ENCODE results near the gene IL31RA.

Gene IL31RA

DNA sequence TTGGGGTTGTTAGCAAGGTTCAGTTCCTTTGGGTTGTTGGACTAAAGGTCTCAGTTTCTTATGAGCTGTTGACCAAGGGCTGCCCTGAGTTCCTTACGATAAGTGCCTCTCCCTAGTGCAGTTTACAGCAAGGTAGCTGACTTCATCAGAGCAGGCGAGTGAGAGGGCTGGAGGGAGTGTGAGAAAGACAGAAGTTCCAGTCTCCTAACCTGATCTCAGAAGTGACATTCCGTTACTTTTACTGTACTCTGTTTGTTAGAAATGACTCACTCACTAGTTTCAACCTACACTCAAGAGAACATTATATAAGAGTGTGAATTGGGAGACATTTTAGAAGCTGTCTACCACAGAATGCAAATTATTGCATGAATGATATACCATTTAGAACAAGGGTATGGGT, 21.2 kb upstream of the IL31RA start:
- H2BK12ac ChIP-seq (ENCODE audit: low read length) = no peak overlapping the region
- no peak overlapping the region for H3K4ac ChIP-seq (ENCODE audit: low read depth, low read length)
- H3K4me2 ChIP-seq (ENCODE audit: low read length) = no peak overlapping the region
- no peaks in the 10 kb centered on the region for H3K79me2 ChIP-seq (ENCODE audit: control insufficient read depth, insufficient read depth, low read length, poor library complexity)
- H3K79me1 ChIP-seq (ENCODE audit: low read length) = no peaks in the 10 kb centered on the region
- H3K27me3 ChIP-seq (ENCODE audit: insufficient read depth, low read length) = no peaks in the 10 kb centered on the region
- no peak overlapping the region for H2BK5ac ChIP-seq (ENCODE audit: low read depth, low read length, poor library complexity)
- H2AK5ac ChIP-seq (ENCODE audit: low read length) = no peak overlapping the region
- peaks cover 2% of the 10 kb centered on the region for H3K9me3 ChIP-seq (ENCODE audit: insufficient read depth, low read depth, low read length)
- H2BK120ac ChIP-seq (ENCODE audit: insufficient read depth, low read length, poor library complexity) = no peak overlapping the region
- H3K18ac ChIP-seq (ENCODE audit: low read length) = no peak overlapping the region
- H3K4me1 ChIP-seq (ENCODE audit: control insufficient read depth in 1 of 2, insufficient read depth in 2 of 2, low read length in 2 of 2) = no peaks in the 10 kb centered on the region
- no peak overlapping the region for H4K91ac ChIP-seq (ENCODE audit: low read depth, low read length)
- no peak overlapping the region for H3K4me3 ChIP-seq (ENCODE audit: low read depth, low read length)
- no peak overlapping the region for H3K27ac ChIP-seq (ENCODE audit: low read depth, low read length)
- WGBS (ENCODE audit: extremely low coverage, insufficient coverage, insufficient read length) = no CpG with 5 or more reads among the region's 3 CpGs
- no peak overlapping the region for H3K14ac ChIP-seq (ENCODE audit: low read length)
- H2AFZ ChIP-seq (ENCODE audit: insufficient read depth, low read length, poor library complexity) = no peak overlapping the region
- no peak overlapping the region for H4K8ac ChIP-seq (ENCODE audit: low read depth, low read length)
- H3K36me3 ChIP-seq (ENCODE audit: control insufficient read depth in 1 of 2, insufficient read depth in 2 of 2, low read length in 2 of 2) = no peaks in the 10 kb centered on the region
- no peak overlapping the region for H3K23ac ChIP-seq (ENCODE audit: low read length)
- H3K9ac ChIP-seq (ENCODE audit: low read length) = no peak overlapping the region
- no peak for DNase-seq
- H4K12ac ChIP-seq (ENCODE audit: low read depth, low read length) = no peak overlapping the region

DNA sequence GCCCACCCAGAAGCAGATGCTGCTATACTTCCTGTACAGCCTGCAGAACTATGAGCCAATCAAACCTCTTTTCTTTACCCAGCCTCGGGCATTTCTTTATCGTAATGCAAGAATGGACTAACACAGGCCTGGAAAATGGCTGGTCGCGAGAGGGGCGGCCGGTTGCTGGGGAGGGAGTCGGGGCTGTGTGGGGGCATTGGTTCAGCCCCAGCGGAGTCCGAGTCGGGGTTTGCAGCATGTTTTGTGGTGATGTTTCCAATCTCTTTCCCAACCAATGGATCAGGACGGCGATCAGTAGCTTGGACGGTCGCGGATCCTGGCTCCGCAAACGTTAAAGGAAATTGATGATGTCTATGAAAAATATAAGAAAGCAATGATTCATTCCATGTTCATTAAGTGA, 18.7 kb upstream of the IL31RA start:
- Histone ChIP-seq H3K14ac (ENCODE audit: low read length) (no peak overlapping the region), H3K23ac (ENCODE audit: low read length) (no peak overlapping the region)
- no CpG with 5 or more reads among the region's 17 CpGs for WGBS (ENCODE audit: extremely low coverage, insufficient coverage, insufficient read length)

DNA sequence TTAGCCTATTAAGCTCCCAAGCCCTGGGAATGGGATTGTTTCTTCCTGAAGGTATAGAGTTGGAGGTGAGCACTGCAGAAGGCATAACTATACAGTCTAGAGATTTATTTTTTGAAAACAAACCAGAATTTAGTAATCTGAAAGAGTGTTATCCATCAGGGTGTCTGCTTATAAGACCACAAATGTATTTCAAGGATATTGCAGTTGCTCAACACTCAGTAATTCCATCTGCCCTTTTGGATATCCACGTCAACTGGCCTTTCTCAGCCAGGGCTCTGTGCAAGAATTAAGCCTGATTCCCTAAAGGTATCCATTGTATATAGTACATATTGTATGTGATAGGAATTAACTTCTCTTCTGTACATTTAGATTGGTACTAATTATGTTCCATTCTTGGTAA, 15.0 kb upstream of the IL31RA start:
- Histone ChIP-seq H3K9me3 (ENCODE audit: insufficient read depth, low read depth, low read length) (peaks cover 2% of the 10 kb centered on the region), H2BK120ac (ENCODE audit: insufficient read depth, low read length, poor library complexity) (no peak overlapping the region), H3K4me3 (ENCODE audit: low read depth, low read length) (no peak overlapping the region), H3K4me1 (ENCODE audit: control insufficient read depth in 1 of 2, insufficient read depth in 2 of 2, low read length in 2 of 2) (no peaks in the 10 kb centered on the region), H3K23ac (ENCODE audit: low read length) (no peak overlapping the region), H3K27me3 (ENCODE audit: insufficient read depth, low read length) (no peaks in the 10 kb centered on the region), H3K27ac (ENCODE audit: low read depth, low read length) (no peak overlapping the region), H4K8ac (ENCODE audit: low read depth, low read length) (no peak overlapping the region), H2BK5ac (ENCODE audit: low read depth, low read length, poor library complexity) (no peak overlapping the region), H3K36me3 (ENCODE audit: control insufficient read depth in 1 of 2, insufficient read depth in 2 of 2, low read length in 2 of 2) (no peaks in the 10 kb centered on the region), H4K12ac (ENCODE audit: low read depth, low read length) (no peak overlapping the region), H3K14ac (ENCODE audit: low read length) (no peak overlapping the region), H2AFZ (ENCODE audit: insufficient read depth, low read length, poor library complexity) (no peak overlapping the region), H3K4me2 (ENCODE audit: low read length) (no peak overlapping the region), H3K79me1 (ENCODE audit: low read length) (no peaks in the 10 kb centered on the region), H3K4ac (ENCODE audit: low read depth, low read length) (no peak overlapping the region), H2AK5ac (ENCODE audit: low read length) (no peak overlapping the region), H3K9ac (ENCODE audit: low read length) (no peak overlapping the region), H3K18ac (ENCODE audit: low read length) (no peak overlapping the region), H3K79me2 (ENCODE audit: control insufficient read depth, insufficient read depth, low read length, poor library complexity) (no peaks in the 10 kb centered on the region), H4K91ac (ENCODE audit: low read depth, low read length) (no peak overlapping the region), H2BK12ac (ENCODE audit: low read length) (no peak overlapping the region)
- DNase-seq = no peak
- WGBS (ENCODE audit: extremely low coverage, insufficient coverage, insufficient read length) = no CpG with 5 or more reads among the region's 1 CpG

More for the DNA sequence above, 18.7 kb upstream of the IL31RA start:
- Histone ChIP-seq H4K8ac (ENCODE audit: low read depth, low read length) (no peak overlapping the region), H3K27me3 (ENCODE audit: insufficient read depth, low read length) (no peaks in the 10 kb centered on the region), H3K4ac (ENCODE audit: low read depth, low read length) (no peak overlapping the region), H3K79me1 (ENCODE audit: low read length) (no peaks in the 10 kb centered on the region), H3K4me2 (ENCODE audit: low read length) (no peak overlapping the region), H4K91ac (ENCODE audit: low read depth, low read length) (no peak overlapping the region), H2AK5ac (ENCODE audit: low read length) (no peak overlapping the region), H3K27ac (ENCODE audit: low read depth, low read length) (no peak overlapping the region), H3K9ac (ENCODE audit: low read length) (no peak overlapping the region), H2BK5ac (ENCODE audit: low read depth, low read length, poor library complexity) (no peak overlapping the region), H2AFZ (ENCODE audit: insufficient read depth, low read length, poor library complexity) (no peak overlapping the region), H3K9me3 (ENCODE audit: insufficient read depth, low read depth, low read length) (peaks cover 2% of the 10 kb centered on the region), H3K4me1 (ENCODE audit: control insufficient read depth in 1 of 2, insufficient read depth in 2 of 2, low read length in 2 of 2) (no peaks in the 10 kb centered on the region), H3K79me2 (ENCODE audit: control insufficient read depth, insufficient read depth, low read length, poor library complexity) (no peaks in the 10 kb centered on the region), H4K12ac (ENCODE audit: low read depth, low read length) (no peak overlapping the region), H3K18ac (ENCODE audit: low read length) (no peak overlapping the region), H3K4me3 (ENCODE audit: low read depth, low read length) (no peak overlapping the region), H3K36me3 (ENCODE audit: control insufficient read depth in 1 of 2, insufficient read depth in 2 of 2, low read length in 2 of 2) (no peaks in the 10 kb centered on the region), H2BK12ac (ENCODE audit: low read length) (no peak overlapping the region), H2BK120ac (ENCODE audit: insufficient read depth, low read length, poor library complexity) (no peak overlapping the region)
- DNase-seq = no peak

DNA sequence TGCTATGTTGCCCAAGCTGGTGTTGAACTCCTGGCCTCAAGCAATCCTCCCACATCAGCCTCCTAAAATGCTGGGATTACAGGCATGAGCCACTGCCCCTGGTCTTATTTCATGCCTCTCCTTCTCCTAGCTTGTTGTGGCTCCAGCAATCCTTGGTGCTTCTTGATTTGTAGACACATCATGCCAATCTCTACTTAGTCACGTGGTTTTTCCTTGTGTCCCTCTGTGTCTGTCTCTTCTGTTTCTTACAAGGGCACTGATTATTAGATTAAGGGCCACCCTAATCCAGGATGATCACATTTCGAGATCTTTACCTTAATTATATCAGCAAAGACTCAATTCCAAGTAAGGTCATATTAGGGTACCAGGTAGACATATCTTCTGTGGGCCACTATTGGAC, 9.2 kb upstream of the IL31RA start:
- H3K18ac ChIP-seq (ENCODE audit: low read length) = no peak overlapping the region
- H3K27me3 ChIP-seq (ENCODE audit: insufficient read depth, low read length) = no peaks in the 10 kb centered on the region
- H3K9me3 ChIP-seq (ENCODE audit: insufficient read depth, low read depth, low read length) = no peaks in the 10 kb centered on the region
- H3K79me1 ChIP-seq (ENCODE audit: low read length) = no peaks in the 10 kb centered on the region
- H3K9ac ChIP-seq (ENCODE audit: low read length) = no peak overlapping the region
- H2BK120ac ChIP-seq (ENCODE audit: insufficient read depth, low read length, poor library complexity) = no peak overlapping the region
- H3K79me2 ChIP-seq (ENCODE audit: control insufficient read depth, insufficient read depth, low read length, poor library complexity) = no peaks in the 10 kb centered on the region
- H3K36me3 ChIP-seq (ENCODE audit: control insufficient read depth in 1 of 2, insufficient read depth in 2 of 2, low read length in 2 of 2) = no peaks in the 10 kb centered on the region
- no peak overlapping the region for H3K4me3 ChIP-seq (ENCODE audit: low read depth, low read length)
- no peak overlapping the region for H4K8ac ChIP-seq (ENCODE audit: low read depth, low read length)
- DNase-seq = no peak
- H2BK5ac ChIP-seq (ENCODE audit: low read depth, low read length, poor library complexity) = no peak overlapping the region
- no peak overlapping the region for H2AFZ ChIP-seq (ENCODE audit: insufficient read depth, low read length, poor library complexity)
- H3K14ac ChIP-seq (ENCODE audit: low read length) = no peak overlapping the region
- no peak overlapping the region for H2AK5ac ChIP-seq (ENCODE audit: low read length)
- H3K4ac ChIP-seq (ENCODE audit: low read depth, low read length) = no peak overlapping the region
- H3K23ac ChIP-seq (ENCODE audit: low read length) = no peak overlapping the region
- H2BK12ac ChIP-seq (ENCODE audit: low read length) = no peak overlapping the region
- no CpG with 5 or more reads among the region's 2 CpGs for WGBS (ENCODE audit: extremely low coverage, insufficient coverage, insufficient read length)
- no peak overlapping the region for H3K4me2 ChIP-seq (ENCODE audit: low read length)
- no peak overlapping the region for H4K91ac ChIP-seq (ENCODE audit: low read depth, low read length)
- no peak overlapping the region for H3K27ac ChIP-seq (ENCODE audit: low read depth, low read length)
- H4K12ac ChIP-seq (ENCODE audit: low read depth, low read length) = no peak overlapping the region
- H3K4me1 ChIP-seq (ENCODE audit: control insufficient read depth in 1 of 2, insufficient read depth in 2 of 2, low read length in 2 of 2) = no peaks in the 10 kb centered on the region

Data from trophoblast cell (in vitro differentiated cells and primary cell).